ENCODE measurements around the gene SRPX2. TPM values are rescaled to one million over a fixed set of nuclear protein-coding genes. Genes with fewer than 3 reads are reported as not detected.

The SRPX2 gene
- total and polyA plus RNA-seq, 2 of the 13 experiments (the other 11 are each of a cell fraction or from before 2014, with no cell fraction given), result 1.5 to 6.7 TPM

GRCh38 chrX:100649550-100650356 lies 5.8 kb downstream of the SRPX2 start (continued):
- no peak for TF ChIP-seq ZNF567 (CRISPR knock-in tag; IDR thresholded peaks at IDR 0.05; ENCODE audit: borderline replicate concordance)
- TF ChIP-seq ZNF280B (CRISPR knock-in tag; IDR thresholded peaks at IDR 0.05; ENCODE audit: borderline replicate concordance), result no peak
- TF ChIP-seq HNRNPUL1 (IDR thresholded peaks at IDR 0.05; ENCODE audit: low read depth, low read length), result no peak
- no peak for TF ChIP-seq RCOR2 (CRISPR knock-in tag; IDR thresholded peaks at IDR 0.05)
- TF ChIP-seq ZNF333 (CRISPR knock-in tag; IDR thresholded peaks at IDR 0.05; ENCODE audit: borderline replicate concordance), result no peak
- no peak for TF ChIP-seq ZNF558 (CRISPR knock-in tag; IDR thresholded peaks at IDR 0.05; ENCODE audit: borderline replicate concordance)
- TF ChIP-seq CAMTA2 (CRISPR knock-in tag; IDR thresholded peaks at IDR 0.05; ENCODE audit: borderline replicate concordance), result no peak
- TF ChIP-seq TRAFD1 (CRISPR knock-in tag; IDR thresholded peaks at IDR 0.05; ENCODE audit: borderline replicate concordance), result no peak
- TF ChIP-seq MLXIP (CRISPR knock-in tag; IDR thresholded peaks at IDR 0.05; ENCODE audit: borderline replicate concordance), result no peak
- TF ChIP-seq ZNF10 (CRISPR knock-in tag; IDR thresholded peaks at IDR 0.05; ENCODE audit: borderline replicate concordance, low read depth), result no peak
- no peak for TF ChIP-seq BORCS8-MEF2B (CRISPR knock-in tag; IDR thresholded peaks at IDR 0.05)
- TF ChIP-seq MEF2D (CRISPR knock-in tag; IDR thresholded peaks at IDR 0.05), result no peak
- TF ChIP-seq SMAD1 (CRISPR knock-in tag; IDR thresholded peaks at IDR 0.05; ENCODE audit: borderline replicate concordance, low read depth), result no peak
- no peak for TF ChIP-seq MLX (CRISPR knock-in tag; IDR thresholded peaks at IDR 0.05)
- TF ChIP-seq SNAPC4 (CRISPR knock-in tag; IDR thresholded peaks at IDR 0.05), result no peak
